WERI-Rb-1 (cell line): ENCODE results near the gene GFRA1.
A peak's percentile ranks its signal among the peaks of the same experiment; 100 is the strongest.

Source experiments
- DNase-seq: peaks from one replicate; pipeline ENCODE4 v3.0.0-alpha.2; 2020
- H3K27ac ChIP-seq: fragments of 250-450 bp; sonication (Bioruptor Pico); 2 replicates; pipeline ENCODE4 v1.5.1; 2020; ENCODE audit warnings: mild to moderate bottlenecking, moderate library complexity
- H3K27me3 ChIP-seq: fragments of 250-450 bp; sonication (Bioruptor Pico); 2 replicates; pipeline ENCODE4 v1.5.1; 2021; ENCODE audit warnings: mild to moderate bottlenecking, low read depth, moderate library complexity; ENCODE audit not compliant: insufficient read depth, severe bottlenecking
- H3K36me3 ChIP-seq: fragments of 250-450 bp; sonication (Bioruptor Pico); 2 replicates; pipeline ENCODE4 v1.5.1; 2020; ENCODE audit warnings: mild to moderate bottlenecking, moderate library complexity
- H3K4me3 ChIP-seq: 2 replicates; pipeline ENCODE4 v1.5.1; 2011; ENCODE audit warnings: low read depth, mild to moderate bottlenecking, control low read depth, low read length
- H3K9me3 ChIP-seq: fragments of 250-450 bp; sonication (Bioruptor Pico); 2 replicates; pipeline ENCODE4 v1.5.1; 2021; ENCODE audit warnings: mild to moderate bottlenecking, moderate library complexity; ENCODE audit not compliant: severe bottlenecking
- CTCF ChIP-seq: IDR thresholded peaks from 2 replicates; pipeline ENCODE4 v1.5.1; 2011; ENCODE audit warnings: low read depth, mild to moderate bottlenecking, control low read depth, inconsistent platforms, low read length

Gene GFRA1

GRCh38 chr10:116198676-116199035 lies 74.3 kb downstream of the GFRA1 start:
- Histone ChIP-seq H3K4me3 (peak overlapping the region; percentile 28), H3K27me3 (no peaks in the 10 kb centered on the region), H3K36me3 (no peaks in the 10 kb centered on the region), H3K9me3 (peaks cover 11% of the 10 kb centered on the region), H3K27ac (peak overlapping the region; percentile 40)
- no peak for TF ChIP-seq CTCF
- DNase-seq: peak; percentile 47

GRCh38 chr10:116197946-116198675 lies 74.9 kb downstream of the GFRA1 start:
- Histone ChIP-seq H3K27me3 (no peaks in the 10 kb centered on the region), H3K36me3 (no peaks in the 10 kb centered on the region), H3K9me3 (peaks cover 11% of the 10 kb centered on the region), H3K4me3 (peak overlapping the region; percentile 28), H3K27ac (peak overlapping the region; percentile 40)
- DNase-seq: peak; percentile 24
- no peak for TF ChIP-seq CTCF

- DNase-seq: no peak
- TF ChIP-seq CTCF: no peak
- Histone ChIP-seq H3K36me3 (no peaks in the 10 kb centered on the region), H3K9me3 (peaks cover 11% of the 10 kb centered on the region), H3K27ac (no peak overlapping the region), H3K27me3 (no peaks in the 10 kb centered on the region), H3K4me3 (no peak overlapping the region)
Observed at GRCh38 chr10:116195583-116195982, 77.4 kb downstream of the GFRA1 start.

- Histone ChIP-seq H3K36me3 (no peaks in the 10 kb centered on the region), H3K4me3 (no peak overlapping the region), H3K9me3 (peaks cover 11% of the 10 kb centered on the region), H3K27ac (no peak overlapping the region), H3K27me3 (no peaks in the 10 kb centered on the region)
- TF ChIP-seq CTCF: no peak
- no peak for DNase-seq
Observed at GRCh38 chr10:116195039-116195438, 78.0 kb downstream of the GFRA1 start.

GRCh38 chr10:116194061-116194460 lies 78.9 kb downstream of the GFRA1 start:
- H3K9me3 ChIP-seq: peaks cover 12% of the 10 kb centered on the region
- H3K27me3 ChIP-seq: no peaks in the 10 kb centered on the region
- DNase-seq: no peak
- H3K4me3 ChIP-seq: no peak overlapping the region
- no peak for TF ChIP-seq CTCF
- no peaks in the 10 kb centered on the region for H3K36me3 ChIP-seq
- H3K27ac ChIP-seq: no peak overlapping the region

- Histone ChIP-seq H3K4me3 (no peak overlapping the region), H3K27ac (no peak overlapping the region), H3K36me3 (no peaks in the 10 kb centered on the region), H3K27me3 (no peaks in the 10 kb centered on the region), H3K9me3 (peaks cover 11% of the 10 kb centered on the region)
- no peak for DNase-seq
- no peak for TF ChIP-seq CTCF
Observed at GRCh38 chr10:116190883-116191282, 82.1 kb downstream of the GFRA1 start.
